GM21390 (cell line): Measurements from ENCODE around the gene ANO10.
"Not testable (repeated sequence)": the region's sequence is repeated elsewhere in the genome, so short reads cannot be mapped to it uniquely, and the experiment has no call there.

ENCODE experiments used
- ATAC-seq: cut with Tn5 transposase; IDR thresholded peaks from one replicate; pipeline ENCODE4 v1.9.1; 2021; ENCODE audit not compliant: unreplicated experiment

ANO10 gene

DNA sequence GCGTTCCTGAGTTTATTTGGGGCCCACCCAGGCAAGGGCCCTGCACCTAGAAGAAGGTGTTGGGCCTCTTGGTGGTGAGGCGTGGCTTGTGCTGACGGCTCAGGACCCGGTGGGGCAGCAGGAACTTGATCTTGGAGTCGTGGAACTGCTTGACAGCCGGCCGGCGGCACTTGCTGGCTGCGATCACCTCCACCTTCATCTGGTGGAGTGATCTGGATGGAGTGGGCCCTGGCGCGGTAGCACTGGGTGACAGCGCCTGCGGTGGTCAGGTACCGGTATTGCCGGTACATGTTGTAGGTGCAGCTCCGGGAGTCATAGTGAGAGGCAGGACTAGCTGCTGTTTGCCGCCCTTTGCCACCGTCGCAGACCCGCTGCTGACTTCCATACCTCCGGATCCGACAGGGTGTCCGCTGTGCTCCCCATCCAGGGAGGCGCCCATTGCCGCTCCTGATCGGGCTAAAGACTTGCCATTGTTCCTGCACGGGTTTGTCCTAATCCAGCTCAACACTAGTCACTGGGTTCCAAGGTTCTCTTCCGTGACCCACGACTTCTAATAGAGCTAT, 136.8 kb downstream of the ANO10 start:
- no peak for ATAC-seq

GRCh38 chr3:43481375-43481774, 140.4 kb downstream of the ANO10 start:
- ATAC-seq, result no peak

DNA sequence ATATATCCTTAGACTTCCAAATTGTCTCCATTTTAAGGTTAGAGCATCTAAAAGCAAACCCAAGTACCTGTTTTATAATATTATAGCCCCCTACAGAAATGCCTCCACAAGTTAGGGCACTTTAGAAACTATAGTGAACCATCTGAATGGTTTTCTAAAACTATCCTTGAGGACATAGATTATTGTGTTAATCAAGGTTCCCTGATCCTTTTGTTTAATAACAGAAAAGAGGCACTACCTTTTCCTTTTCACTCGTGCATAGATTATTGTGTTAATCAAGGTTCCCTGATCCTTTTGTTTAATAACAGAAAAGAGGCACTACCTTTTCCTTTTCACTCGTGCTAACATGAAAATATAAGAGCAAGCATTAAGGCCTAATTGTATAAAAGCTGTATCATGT, 143.0 kb downstream of the ANO10 start:
- ATAC-seq, result not testable (repeated sequence)

DNA sequence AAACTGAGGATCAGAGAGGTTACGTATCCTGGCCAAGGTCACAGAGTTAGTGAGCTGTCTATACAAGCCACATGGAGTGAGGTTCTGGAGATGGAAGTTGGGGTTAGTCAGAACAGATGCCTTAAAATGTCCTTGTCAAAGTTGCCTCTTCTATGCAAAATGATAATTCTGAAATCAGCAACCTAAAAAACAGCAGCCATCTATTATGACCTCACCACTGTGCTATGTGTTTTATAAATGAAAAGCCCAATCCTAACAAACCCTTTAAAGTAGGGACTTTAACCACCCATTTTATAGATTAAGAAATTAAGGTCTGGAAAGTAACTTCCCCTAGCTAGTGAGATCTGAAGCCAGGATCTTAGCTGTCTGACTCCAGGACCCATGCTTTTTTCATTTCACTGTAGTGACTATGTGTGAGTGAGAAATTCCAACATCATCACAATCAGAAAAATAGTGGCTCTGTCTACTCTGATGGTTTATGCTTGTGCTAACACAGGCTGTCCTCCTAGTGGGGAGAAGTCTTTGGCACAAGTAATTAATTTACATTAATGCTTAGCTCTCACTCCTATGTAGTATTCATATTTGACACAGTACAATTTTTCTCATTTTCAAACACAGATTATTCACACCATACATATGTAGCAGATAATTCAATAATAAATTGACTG, 143.6 kb downstream of the ANO10 start:
- ATAC-seq, result no peak

- ATAC-seq, result no peak
Measured at GRCh38 chr3:43477600-43477999, 144.2 kb downstream of the ANO10 start.

DNA sequence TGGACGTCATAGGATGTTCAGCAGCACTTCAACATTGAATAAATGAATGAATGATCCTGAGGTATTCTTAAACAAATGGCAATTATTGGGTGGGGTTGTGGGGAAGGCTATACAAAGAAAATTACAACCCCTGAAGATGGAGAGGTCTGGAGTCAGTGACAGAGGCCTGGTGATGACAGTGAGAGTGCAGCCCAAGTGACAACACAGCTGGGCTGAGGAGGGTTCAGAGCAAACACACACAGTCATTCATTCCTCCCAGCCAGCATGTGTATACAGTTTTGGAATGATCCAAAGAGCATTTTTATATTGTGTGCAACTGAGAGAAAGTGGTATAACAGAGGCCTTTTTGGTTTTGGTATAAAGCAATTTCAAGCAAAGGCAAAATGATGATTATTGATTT, 148.1 kb downstream of the ANO10 start:
- no peak for ATAC-seq

- ATAC-seq, result no peak
Measured at GRCh38 chr3:43473244-43473643, 148.6 kb downstream of the ANO10 start.

- ATAC-seq, result no peak
Measured at GRCh38 chr3:43468133-43468532, 153.7 kb downstream of the ANO10 start.

DNA sequence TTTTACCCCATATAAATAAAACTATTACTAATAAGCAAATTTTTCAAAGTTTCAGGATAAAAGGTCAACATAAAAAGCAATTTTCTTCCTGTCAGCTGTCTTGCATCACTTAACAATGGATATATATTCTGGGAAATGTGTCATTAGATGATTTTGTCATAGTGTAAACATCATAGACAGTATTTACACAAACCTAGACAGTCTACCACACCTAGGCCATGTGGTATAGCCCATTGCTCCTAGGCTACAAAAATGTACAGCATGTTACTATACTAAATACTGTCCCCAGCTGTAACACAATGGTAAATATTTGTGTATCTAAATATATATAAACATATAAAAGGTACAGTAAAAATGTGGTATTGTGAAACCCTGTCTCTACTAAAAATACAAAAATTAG, 156.7 kb downstream of the ANO10 start:
- no peak for ATAC-seq

GRCh38 chr3:43462566-43462965, 159.2 kb downstream of the ANO10 start:
- ATAC-seq, result not testable (repeated sequence)

GRCh38 chr3:43461345-43461744, 160.5 kb downstream of the ANO10 start:
- ATAC-seq, result no peak

GRCh38 chr3:43457038-43457437, 164.8 kb downstream of the ANO10 start:
- not testable (repeated sequence) for ATAC-seq

GRCh38 chr3:43455233-43455632, 166.6 kb downstream of the ANO10 start:
- no peak for ATAC-seq

DNA sequence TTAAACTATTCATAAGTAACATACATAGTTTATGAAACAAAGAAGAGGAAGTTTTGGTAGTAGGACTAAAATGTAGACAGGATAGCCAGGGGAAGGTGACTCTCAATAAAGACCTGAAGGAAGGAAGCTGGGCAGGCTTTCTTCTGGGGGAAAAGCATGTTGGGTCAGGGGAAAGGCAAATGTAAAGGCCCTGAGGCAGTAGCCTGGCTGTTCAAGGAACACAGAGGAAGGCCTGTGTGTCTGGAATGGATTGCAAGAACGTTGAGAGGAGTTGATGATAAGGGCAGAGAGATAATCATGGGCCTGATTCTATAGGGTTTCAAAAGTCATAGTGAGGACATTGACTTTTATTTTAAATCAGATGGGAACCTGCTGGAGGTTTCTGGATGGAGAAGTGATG, 167.8 kb downstream of the ANO10 start:
- no peak for ATAC-seq

- no peak for ATAC-seq
Measured at GRCh38 chr3:43451670-43452254, 170.0 kb downstream of the ANO10 start.

DNA sequence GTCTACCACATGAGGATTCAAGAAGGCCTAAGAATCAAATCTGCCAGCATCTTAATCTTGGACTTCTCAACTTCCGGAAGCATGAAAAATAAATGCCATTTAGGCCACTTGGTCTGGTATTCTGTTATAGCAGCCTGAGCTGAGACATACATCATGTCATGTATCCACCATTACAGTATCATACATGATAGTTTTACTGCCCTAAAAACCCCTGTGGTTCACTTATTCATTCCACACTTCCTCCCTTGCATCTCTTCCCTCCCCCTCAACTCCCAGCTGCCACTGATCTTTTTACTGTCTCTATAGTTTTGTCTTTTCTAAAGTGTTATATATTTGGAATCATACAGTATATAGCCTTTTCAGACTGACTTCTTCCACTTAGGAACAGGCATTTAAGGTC, 173.7 kb downstream of the ANO10 start:
- no peak for ATAC-seq

DNA sequence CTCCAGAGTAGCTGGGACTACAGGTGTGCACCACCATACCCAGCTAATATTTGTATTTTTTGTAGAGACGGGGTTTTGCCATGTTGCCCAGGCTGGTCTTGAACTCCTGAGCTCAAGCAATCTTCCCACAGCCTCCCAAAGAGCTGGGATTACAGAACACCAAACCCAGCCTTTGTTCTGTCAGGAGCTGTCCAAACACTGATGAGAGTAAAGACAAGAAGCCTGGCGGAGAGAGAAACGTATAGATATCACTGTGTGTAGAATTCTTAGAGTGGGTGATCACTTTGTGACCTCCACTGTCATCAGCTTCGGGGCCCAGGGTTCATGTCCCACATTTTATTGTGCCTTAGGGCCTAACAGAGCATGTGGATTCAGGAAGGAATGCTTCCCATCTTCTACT, 176.0 kb downstream of the ANO10 start:
- no peak for ATAC-seq

DNA sequence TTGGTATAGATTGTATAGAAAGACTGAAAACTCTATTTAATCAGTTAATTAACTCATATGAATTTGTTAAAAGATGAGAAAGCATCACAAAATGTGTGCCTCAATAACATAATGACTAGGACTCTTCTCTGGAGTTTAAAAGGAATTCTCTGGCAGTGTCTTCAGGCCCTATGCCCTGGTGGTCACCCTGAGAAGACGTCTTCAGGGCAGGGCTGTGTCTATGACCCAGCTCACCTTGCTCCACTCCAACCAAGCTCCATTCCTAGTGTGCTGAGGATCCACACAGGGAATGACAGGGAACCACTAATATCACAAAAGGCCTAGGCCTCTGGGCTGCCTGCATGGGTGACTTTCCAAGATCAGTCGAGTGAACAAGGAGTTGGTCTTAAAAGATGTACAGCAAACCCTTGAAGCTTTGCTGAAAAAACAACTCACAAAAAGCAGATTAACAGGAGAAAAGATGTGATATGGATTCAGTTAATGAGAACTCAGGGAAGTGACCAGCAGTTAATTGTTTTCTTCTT, 178.9 kb downstream of the ANO10 start:
- ATAC-seq, result no peak

DNA sequence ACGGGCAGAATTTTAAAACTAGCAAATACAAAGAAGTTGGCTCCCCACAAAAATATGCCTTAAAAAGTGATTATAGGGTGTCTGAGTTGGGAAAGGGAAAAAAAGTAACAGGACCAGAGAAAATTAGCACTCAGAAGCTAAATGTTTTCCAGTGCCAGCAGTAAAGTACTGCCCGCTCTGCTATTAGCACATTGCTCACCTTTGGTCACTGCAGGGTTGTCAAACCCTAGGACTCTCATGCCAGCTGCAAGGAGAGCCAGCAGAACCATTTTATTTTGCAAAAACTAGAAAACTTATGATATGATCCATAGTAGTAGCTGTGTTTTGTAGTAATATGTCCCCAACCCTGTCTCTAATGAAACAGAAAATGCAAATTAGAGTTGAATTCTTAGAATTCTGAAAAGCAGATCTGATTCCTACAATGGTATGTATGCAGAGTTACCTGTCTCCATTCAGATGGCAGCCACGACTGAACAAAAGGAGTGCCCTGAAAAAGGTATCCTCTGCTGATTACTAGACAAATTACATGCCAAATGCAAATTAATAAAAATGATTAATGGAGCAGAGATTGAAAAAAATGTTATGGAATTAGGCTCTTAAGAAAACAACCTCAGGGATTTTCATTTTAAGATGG, 185.2 kb downstream of the ANO10 start:
- no peak for ATAC-seq

DNA sequence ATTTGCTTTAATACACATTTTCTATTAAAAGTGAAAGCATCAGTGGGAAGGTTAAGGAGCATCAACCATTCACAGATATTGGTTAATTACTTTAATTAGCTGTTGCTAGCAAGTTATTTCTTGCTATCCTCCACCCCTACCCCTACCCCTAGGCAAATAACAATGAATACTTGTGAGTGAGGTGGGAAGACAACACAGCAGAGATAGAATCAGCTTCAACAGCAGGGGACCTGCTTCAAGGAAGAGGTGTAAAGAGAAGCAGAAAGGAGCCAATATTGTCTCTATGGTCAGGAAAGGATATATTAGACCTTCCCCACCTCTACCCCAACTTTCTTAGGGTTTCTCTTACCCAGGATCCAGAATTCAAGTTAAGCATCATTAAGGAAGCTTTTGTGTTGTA, 186.1 kb downstream of the ANO10 start:
- ATAC-seq, result no peak

DNA sequence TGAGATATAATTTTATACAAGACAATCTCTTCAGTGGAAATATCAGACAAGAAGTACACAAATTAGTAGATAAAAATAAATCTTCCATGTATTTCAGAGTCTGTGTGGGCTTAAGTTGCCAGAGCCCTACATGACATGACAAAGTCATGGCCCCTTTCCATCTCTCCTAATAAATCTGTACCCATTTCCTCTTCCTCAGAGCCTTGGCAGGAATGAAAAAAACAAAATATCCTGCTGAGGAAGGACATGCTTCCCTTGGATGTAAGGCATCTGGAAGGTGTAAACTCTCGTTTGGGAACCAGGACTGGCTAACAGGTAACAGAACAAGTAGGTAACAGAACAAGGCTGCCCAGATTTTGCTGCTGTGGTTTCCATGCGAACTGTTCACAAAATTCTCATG, 187.4 kb downstream of the ANO10 start:
- ATAC-seq, result no peak

DNA sequence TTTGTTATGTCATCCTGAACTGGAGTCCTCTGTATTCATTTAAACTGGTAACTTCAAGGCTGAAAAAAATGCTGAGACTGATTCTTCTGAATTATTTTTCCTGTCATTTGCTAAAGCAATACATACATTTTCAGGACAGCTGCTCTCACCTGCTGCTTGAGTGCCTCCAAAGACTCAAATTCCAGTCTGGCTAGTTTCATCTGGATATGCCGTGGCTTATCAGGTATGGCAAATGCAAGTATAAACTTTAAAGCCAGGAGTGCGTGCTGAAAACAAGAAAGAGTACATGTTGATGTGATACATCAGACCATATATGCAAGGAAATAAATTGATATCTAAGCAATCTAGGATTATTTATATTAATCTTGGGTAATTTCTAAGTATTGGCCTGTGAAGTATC, 189.3 kb downstream of the ANO10 start:
- no peak for ATAC-seq
